ENCODE results near the gene EPB41L3. TPM values are rescaled to one million over a fixed set of nuclear protein-coding genes. Genes with fewer than 3 reads are reported as not detected.

The EPB41L3 gene
- total and polyA plus RNA-seq, 2 experiments from 2014 or later = 20.8 to 22.2 TPM

GRCh38 chr18:5521000-5521399 is 22.8 kb downstream of the EPB41L3 start:
- Histone ChIP-seq H3F3A (ENCODE audit: insufficient read depth) (peaks cover 15% of the 10 kb centered on the region; the same call in 1 of the 2 replicates), H3K9me3 (ENCODE audit: low read depth) (no peaks in the 10 kb centered on the region), H3K4me2 (ENCODE audit: unreplicated experiment) (no peak overlapping the region), H3K4me1 (ENCODE audit: insufficient read depth) (peaks cover 23% of the 10 kb centered on the region), H3K4me3 (no peak overlapping the region), H3K9ac (no peak overlapping the region), H3K79me2 (ENCODE audit: insufficient read depth) (peaks cover 29% of the 10 kb centered on the region; the same call in 1 of the 2 replicates), H3K27me3 (replicated peaks; ENCODE audit: insufficient read depth) (no peaks in the 10 kb centered on the region), H3K27ac (no peak overlapping the region), H2AFZ (no peak overlapping the region), H4K20me1 (ENCODE audit: insufficient read depth) (no peaks in the 10 kb centered on the region), H3K36me3 (ENCODE audit: low read depth) (no peaks in the 10 kb centered on the region), H3K9me2 (ENCODE audit: insufficient read depth) (no peaks in the 10 kb centered on the region)
- in situ Hi-C loops (cut with MboI) = no loop called here
- WGBS, 2 experiments (ENCODE audit: low coverage in 1 of 2, low lambda C conversion rate in 2 of 2, missing lambda C conversion rate in 2 of 2) = 88 to 96% methylated on average over 2 of the region's 2 CpGs
- DNase-seq = no peak
- no peak for TF ChIP-seq EZH2phosphoT487 (IDR thresholded peaks at IDR 0.05; ENCODE audit: insufficient read depth, low read depth)
- TF ChIP-seq EZH2 (IDR thresholded peaks at IDR 0.05; ENCODE audit: insufficient read depth, poor library complexity, severe bottlenecking) = no peak

- Histone ChIP-seq H3K27ac (0 out of 2 replicates have a peak overlapping the region, but pooled peaks have one; percentile 40), H3F3A (ENCODE audit: insufficient read depth) (peaks cover 15% of the 10 kb centered on the region; the same call in 1 of the 2 replicates), H3K4me1 (ENCODE audit: insufficient read depth) (peaks cover 23% of the 10 kb centered on the region), H3K4me3 (0 out of 2 replicates have a peak overlapping the region, but pooled peaks have one; percentile 39), H2AFZ (no peak overlapping the region), H3K27me3 (replicated peaks; ENCODE audit: insufficient read depth) (no peaks in the 10 kb centered on the region), H3K9me3 (ENCODE audit: low read depth) (no peaks in the 10 kb centered on the region), H3K9ac (no peak overlapping the region), H3K9me2 (ENCODE audit: insufficient read depth) (no peaks in the 10 kb centered on the region), H3K79me2 (ENCODE audit: insufficient read depth) (peaks cover 29% of the 10 kb centered on the region; the same call in 1 of the 2 replicates), H3K4me2 (ENCODE audit: unreplicated experiment) (peak overlapping the region; percentile 65), H3K36me3 (ENCODE audit: low read depth) (no peaks in the 10 kb centered on the region), H4K20me1 (ENCODE audit: insufficient read depth) (no peaks in the 10 kb centered on the region)
- in situ Hi-C loops (cut with MboI) = no loop called here
- TF ChIP-seq EZH2 (IDR thresholded peaks at IDR 0.05; ENCODE audit: insufficient read depth, poor library complexity, severe bottlenecking) (no peak), EZH2phosphoT487 (IDR thresholded peaks at IDR 0.05; ENCODE audit: insufficient read depth, low read depth) (no peak)
- no peak for DNase-seq
- WGBS, 2 experiments (ENCODE audit: low coverage in 1 of 2, low lambda C conversion rate in 2 of 2, missing lambda C conversion rate in 2 of 2) = 20 to 24% methylated on average over 1 of the region's 1 CpG
These were observed 23.3 kb downstream of the EPB41L3 start for GRCh38 chr18:5520464-5520863.

- peaks cover 25% of the 10 kb centered on the region; the same call in 1 of the 2 replicates for H3K79me2 ChIP-seq (ENCODE audit: insufficient read depth)
- H3K9ac ChIP-seq = 0 out of 2 replicates have a peak overlapping the region, but pooled peaks have one; percentile 24
- peak overlapping the region; percentile 50 for H2AFZ ChIP-seq
- peak; percentile 53 for DNase-seq
- H3K4me1 ChIP-seq (ENCODE audit: insufficient read depth) = peaks cover 23% of the 10 kb centered on the region
- in situ Hi-C loops (cut with MboI) = no loop called here
- peaks cover 15% of the 10 kb centered on the region; the same call in 1 of the 2 replicates for H3F3A ChIP-seq (ENCODE audit: insufficient read depth)
- peak overlapping the region; percentile 40 for H3K27ac ChIP-seq
- H3K4me2 ChIP-seq (ENCODE audit: unreplicated experiment) = peak overlapping the region; percentile 65
- H4K20me1 ChIP-seq (ENCODE audit: insufficient read depth) = no peaks in the 10 kb centered on the region
- TF ChIP-seq EZH2phosphoT487 (IDR thresholded peaks at IDR 0.05; ENCODE audit: insufficient read depth, low read depth) (no peak), EZH2 (IDR thresholded peaks at IDR 0.05; ENCODE audit: insufficient read depth, poor library complexity, severe bottlenecking) (no peak)
- H3K9me2 ChIP-seq (ENCODE audit: insufficient read depth) = no peaks in the 10 kb centered on the region
- WGBS, 2 experiments (ENCODE audit: low coverage in 1 of 2, low lambda C conversion rate in 2 of 2, missing lambda C conversion rate in 2 of 2) = 8 to 9% methylated on average over 10 of the region's 10 CpGs
- peak overlapping the region; percentile 39 for H3K4me3 ChIP-seq
- no peaks in the 10 kb centered on the region for H3K36me3 ChIP-seq (ENCODE audit: low read depth)
- no peaks in the 10 kb centered on the region for H3K9me3 ChIP-seq (ENCODE audit: low read depth)
- no peaks in the 10 kb centered on the region for H3K27me3 ChIP-seq (replicated peaks; ENCODE audit: insufficient read depth)
These were observed 24.1 kb downstream of the EPB41L3 start for GRCh38 chr18:5519448-5520298.

- 18 to 19% methylated on average over 13 of the region's 13 CpGs for WGBS, 2 experiments (ENCODE audit: low coverage in 1 of 2, low lambda C conversion rate in 2 of 2, missing lambda C conversion rate in 2 of 2)
- Histone ChIP-seq H3K79me2 (ENCODE audit: insufficient read depth) (peaks cover 20% of the 10 kb centered on the region; the same call in 1 of the 2 replicates), H3K4me1 (ENCODE audit: insufficient read depth) (peaks cover 23% of the 10 kb centered on the region), H3K9ac (peak overlapping the region; percentile 22), H3K4me3 (peak overlapping the region; percentile 39), H3K27ac (peak overlapping the region; percentile 40; the same call in 1 of the 2 replicates), H4K20me1 (ENCODE audit: insufficient read depth) (no peaks in the 10 kb centered on the region), H3K36me3 (ENCODE audit: low read depth) (no peaks in the 10 kb centered on the region), H3F3A (ENCODE audit: insufficient read depth) (peaks cover 15% of the 10 kb centered on the region; the same call in 1 of the 2 replicates), H3K9me3 (ENCODE audit: low read depth) (no peaks in the 10 kb centered on the region), H2AFZ (peak overlapping the region; percentile 50), H3K4me2 (ENCODE audit: unreplicated experiment) (peak overlapping the region; percentile 65), H3K9me2 (ENCODE audit: insufficient read depth) (no peaks in the 10 kb centered on the region), H3K27me3 (replicated peaks; ENCODE audit: insufficient read depth) (no peaks in the 10 kb centered on the region)
- TF ChIP-seq EZH2 (IDR thresholded peaks at IDR 0.05; ENCODE audit: insufficient read depth, poor library complexity, severe bottlenecking) = no peak
- TF ChIP-seq EZH2phosphoT487 (IDR thresholded peaks at IDR 0.05; ENCODE audit: insufficient read depth, low read depth) = no peak
- in situ Hi-C loops (cut with MboI) = no loop called here
- peak; percentile 72 for DNase-seq
These were observed 24.9 kb downstream of the EPB41L3 start for GRCh38 chr18:5518899-5519371.

Data from GM23248 (cell line).